ENCODE results near the gene KCNQ5.

The KCNQ5 gene

DNA sequence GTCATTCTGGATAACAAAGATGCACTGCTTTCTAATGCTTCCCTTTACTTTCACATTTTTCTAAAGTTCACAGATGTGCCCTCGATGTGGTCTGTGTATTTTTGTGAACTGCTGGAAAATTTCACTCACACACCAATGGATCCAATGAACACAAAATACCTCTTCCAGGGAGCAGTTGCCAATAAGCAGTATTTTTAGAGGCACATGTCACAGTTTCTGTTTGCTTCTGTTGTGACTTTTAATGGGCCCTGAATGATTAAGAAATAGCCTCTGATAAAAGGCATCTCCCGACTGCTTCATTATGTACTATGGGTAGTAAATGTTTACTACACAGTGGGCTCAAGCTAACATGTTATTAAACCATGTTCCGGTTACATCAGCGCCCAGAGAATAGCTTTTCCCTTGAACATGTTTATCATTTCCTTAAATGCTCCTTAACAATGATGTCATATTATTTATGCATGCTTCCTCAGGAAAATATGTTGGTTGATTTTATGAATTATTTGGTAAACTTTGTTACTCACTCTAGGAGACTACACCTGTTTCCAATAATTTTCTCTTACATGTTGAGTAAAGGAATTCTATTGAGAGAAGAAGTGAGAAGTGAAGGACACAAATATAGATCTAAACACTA is 188.0 kb downstream of the KCNQ5 start:
- DNase-seq (ENCODE audit: low spot score): no peak
- TF ChIP-seq, protein P1, sequence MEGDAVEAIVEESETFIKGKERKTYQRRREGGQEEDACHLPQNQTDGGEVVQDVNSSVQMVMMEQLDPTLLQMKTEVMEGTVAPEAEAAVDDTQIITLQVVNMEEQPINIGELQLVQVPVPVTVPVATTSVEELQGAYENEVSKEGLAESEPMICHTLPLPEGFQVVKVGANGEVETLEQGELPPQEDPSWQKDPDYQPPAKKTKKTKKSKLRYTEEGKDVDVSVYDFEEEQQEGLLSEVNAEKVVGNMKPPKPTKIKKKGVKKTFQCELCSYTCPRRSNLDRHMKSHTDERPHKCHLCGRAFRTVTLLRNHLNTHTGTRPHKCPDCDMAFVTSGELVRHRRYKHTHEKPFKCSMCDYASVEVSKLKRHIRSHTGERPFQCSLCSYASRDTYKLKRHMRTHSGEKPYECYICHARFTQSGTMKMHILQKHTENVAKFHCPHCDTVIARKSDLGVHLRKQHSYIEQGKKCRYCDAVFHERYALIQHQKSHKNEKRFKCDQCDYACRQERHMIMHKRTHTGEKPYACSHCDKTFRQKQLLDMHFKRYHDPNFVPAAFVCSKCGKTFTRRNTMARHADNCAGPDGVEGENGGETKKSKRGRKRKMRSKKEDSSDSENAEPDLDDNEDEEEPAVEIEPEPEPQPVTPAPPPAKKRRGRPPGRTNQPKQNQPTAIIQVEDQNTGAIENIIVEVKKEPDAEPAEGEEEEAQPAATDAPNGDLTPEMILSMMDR (IDR thresholded peaks at IDR 0.05; ENCODE audit: extremely low read depth, missing control alignments): no peak

DNA sequence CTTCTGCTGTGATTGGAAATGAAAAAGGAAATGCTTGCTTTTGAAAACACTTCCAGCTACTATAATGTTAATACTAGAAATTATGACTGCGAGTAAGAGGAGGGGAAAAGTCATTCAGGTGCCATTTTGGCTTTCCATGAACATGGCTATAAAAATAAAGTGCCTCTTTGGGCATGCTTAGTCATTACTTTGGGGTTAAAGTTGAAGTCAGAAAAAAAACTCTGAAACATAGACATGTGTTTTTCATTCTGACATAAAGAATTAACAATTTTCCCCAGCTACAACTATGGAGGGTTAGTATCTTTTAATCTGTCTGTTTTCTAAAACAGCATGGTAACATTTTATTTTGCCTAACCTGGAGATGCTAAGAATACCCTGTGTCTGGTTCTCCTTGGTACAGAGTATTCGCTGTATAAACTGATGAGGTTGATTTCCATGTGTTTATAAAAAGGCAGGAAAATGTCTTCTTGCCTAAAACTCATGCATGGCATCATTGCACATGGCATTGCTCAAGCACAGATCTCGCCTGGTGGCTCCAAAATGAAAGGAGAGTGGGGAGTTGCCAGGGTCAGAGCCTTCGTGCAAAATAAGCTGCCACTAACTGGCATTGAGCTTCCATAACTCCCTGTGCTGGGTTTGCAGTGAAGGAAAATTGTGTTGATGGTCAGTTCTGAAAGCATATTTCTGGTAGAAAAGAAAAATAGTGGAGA is 188.9 kb downstream of the KCNQ5 start:
- TF ChIP-seq, protein P1 (IDR thresholded peaks at IDR 0.05; ENCODE audit: extremely low read depth, missing control alignments): no peak
- no peak for DNase-seq (ENCODE audit: low spot score)

DNA sequence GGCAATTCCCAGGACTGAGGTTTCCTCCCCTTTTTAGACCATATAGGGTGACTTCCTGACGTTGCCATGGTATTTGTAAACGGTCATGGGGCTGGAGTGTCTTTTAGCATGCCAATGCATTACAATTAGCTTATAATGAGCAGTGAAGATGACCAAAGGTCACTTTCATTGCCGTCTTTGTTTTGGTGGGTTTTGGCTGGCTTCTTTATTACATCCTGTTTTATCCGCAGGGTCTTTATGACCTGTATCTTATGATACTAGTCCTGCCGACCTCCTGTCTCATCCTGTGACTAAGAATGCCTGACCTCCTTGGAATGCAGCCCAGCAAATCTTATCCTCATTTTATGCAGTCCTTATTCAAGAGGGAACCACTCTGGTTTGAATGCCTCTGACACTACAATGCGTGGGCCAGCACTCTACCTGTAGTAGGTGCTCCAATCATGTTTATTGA is 190.1 kb downstream of the KCNQ5 start:
- TF ChIP-seq, protein P1 (IDR thresholded peaks at IDR 0.05; ENCODE audit: extremely low read depth, missing control alignments): no peak
- no peak for DNase-seq (ENCODE audit: low spot score)

DNA sequence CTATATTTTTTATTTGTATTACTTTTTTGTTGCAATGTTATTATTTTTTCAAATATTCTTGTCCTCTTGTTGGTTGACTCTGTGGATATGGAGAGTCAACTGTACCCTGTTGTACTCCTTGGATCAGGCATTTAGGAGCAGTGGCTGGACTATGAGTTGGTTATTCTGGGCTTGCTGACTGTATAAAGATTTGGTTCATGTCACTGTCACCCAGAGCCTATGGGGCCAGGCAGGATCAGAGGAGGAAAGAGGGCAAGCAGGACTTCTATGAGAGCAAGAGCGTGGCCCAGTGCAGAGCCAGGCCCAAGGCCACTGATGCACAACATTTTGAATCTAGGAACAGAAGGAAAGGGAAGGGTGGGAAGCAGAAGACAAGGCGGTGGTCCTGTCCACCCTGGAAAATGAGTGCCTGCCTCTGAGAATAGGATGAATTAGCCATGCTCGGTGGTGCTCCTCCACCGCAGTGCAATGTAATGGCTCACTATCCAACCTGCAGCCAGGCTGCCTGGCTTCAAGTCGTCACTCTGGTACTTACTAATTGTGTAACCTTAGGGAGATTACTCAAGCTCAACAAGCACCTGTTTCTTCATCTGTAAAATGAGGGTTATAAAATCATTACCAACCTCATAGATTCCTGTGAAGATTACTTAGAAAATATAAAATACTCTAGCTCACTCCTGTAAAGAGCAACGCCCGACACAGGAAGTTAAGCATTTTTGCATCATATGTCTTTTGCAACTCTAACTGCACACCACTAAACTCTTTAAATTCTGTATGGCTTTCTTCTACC is 192.1 kb downstream of the KCNQ5 start:
- DNase-seq (ENCODE audit: low spot score): no peak
- TF ChIP-seq, protein P1 (IDR thresholded peaks at IDR 0.05; ENCODE audit: extremely low read depth, missing control alignments): no peak

DNA sequence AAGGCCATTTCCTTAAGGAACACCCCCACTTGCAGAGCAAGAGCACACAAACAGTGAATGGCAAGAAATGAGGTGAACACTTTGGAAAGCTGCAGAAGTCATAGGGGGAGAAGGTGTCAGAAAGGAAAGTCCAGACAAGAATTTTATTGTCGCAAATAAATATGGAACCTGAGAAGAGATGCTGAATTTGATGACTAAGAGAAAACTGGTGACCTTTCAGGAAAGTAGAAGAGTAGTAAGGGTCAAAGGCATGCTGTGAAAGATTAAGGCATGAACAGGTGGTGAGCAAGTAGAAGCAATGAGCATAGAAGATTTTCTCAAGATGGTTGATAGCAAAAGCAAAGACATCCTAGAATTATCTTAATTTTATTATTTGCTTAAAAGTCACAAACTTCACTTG is 194.2 kb downstream of the KCNQ5 start:
- TF ChIP-seq, protein P1 (IDR thresholded peaks at IDR 0.05; ENCODE audit: extremely low read depth, missing control alignments): no peak
- DNase-seq (ENCODE audit: low spot score): no peak

DNA sequence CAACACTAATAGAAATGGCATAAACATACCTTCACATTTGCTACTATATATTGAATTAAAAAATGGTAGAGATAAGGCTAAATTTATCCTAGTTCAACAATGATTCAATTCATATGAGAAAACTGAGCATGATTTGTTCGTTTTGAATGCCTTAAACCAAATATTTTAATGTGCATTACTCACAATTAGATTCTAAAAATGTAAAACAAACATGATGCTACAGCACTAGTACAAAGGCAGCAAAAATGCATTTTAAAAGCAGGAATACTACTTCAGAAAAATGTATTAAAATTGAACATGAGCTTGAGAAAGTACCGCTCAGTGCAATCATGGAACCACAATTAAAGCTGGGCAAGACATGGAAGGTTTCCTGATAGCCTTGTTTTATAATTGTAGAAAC is 195.3 kb downstream of the KCNQ5 start:
- no peak for DNase-seq (ENCODE audit: low spot score)
- TF ChIP-seq, protein P1 (IDR thresholded peaks at IDR 0.05; ENCODE audit: extremely low read depth, missing control alignments): no peak

DNA sequence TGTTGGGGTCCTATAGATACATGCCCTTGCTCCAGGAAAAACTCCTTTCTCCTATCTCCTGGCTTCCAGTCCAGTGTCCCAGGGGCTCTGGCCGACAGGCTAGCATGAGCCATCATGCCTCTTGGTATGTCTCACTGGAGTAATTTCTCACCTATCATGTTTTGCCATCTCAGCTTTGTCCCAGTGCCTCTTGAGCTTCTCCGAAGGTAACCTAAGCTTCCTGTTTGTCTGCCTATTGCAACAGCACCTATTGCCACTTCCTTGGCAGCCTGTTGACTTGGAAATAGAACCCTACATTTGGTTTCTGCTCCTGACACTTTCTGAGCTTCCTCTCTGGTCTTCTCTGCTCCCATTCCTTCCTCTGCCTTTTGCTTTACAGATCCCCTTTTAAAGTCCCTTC is 197.7 kb downstream of the KCNQ5 start:
- TF ChIP-seq, protein P1 (IDR thresholded peaks at IDR 0.05; ENCODE audit: extremely low read depth, missing control alignments): no peak
- no peak for DNase-seq (ENCODE audit: low spot score)
